DND-41 (cell line): ENCODE data around the gene PDLIM1.

Experiments
- CTCF ChIP-seq: IDR thresholded peaks from 2 replicates; pipeline ENCODE4 v1.5.1; 2012; ENCODE audit warnings: borderline replicate concordance, low read length, moderate library complexity, mild to moderate bottlenecking; ENCODE audit not compliant: poor library complexity, severe bottlenecking; ENCODE audit errors: extremely low read depth
- EZH2 ChIP-seq: IDR thresholded peaks from 3 replicates; pipeline ENCODE4 v1.6.1; 2012; ENCODE audit warnings: borderline replicate concordance, low read depth, mild to moderate bottlenecking, moderate library complexity, low read length, inconsistent platforms; ENCODE audit not compliant: severe bottlenecking

GRCh38 chr10:95225136-95225535, 65.7 kb downstream of the PDLIM1 start:
- TF ChIP-seq CTCF (no peak), EZH2 (no peak)
